HEK293 (cell line): ENCODE data around the gene SIRT7.

Experiments used
- BCL11B ChIP-seq: fragments of 450-650 bp; formaldehyde crosslinking; IDR thresholded peaks from 2 replicates; pipeline ENCODE4 v1.5.1; 2016; ENCODE audit warnings: low read depth, missing biosample characterization, missing genetic modification characterization
- EGR2 ChIP-seq: fragments of 450-650 bp; formaldehyde crosslinking; IDR thresholded peaks from 2 replicates; pipeline ENCODE4 v1.5.1; 2016; ENCODE audit warnings: low read depth, missing biosample characterization, missing genetic modification characterization
- GLI4 ChIP-seq: fragments of 450-650 bp; formaldehyde crosslinking; IDR thresholded peaks from 2 replicates; pipeline ENCODE4 v1.5.1; 2016; ENCODE audit warnings: missing biosample characterization, missing genetic modification characterization
- MEIS1 ChIP-seq: sonication (generic); formaldehyde crosslinking; IDR thresholded peaks from 2 replicates; pipeline ENCODE4 v1.8.1; 2022; ENCODE audit warnings: missing genetic modification reagents, mild to moderate bottlenecking, borderline replicate concordance
- REPIN1 ChIP-seq: fragments of 450-650 bp; formaldehyde crosslinking; IDR thresholded peaks from 2 replicates; pipeline ENCODE4 v1.5.1; 2017; ENCODE audit warnings: missing biosample characterization, missing genetic modification characterization, low read depth
- SCRT2 ChIP-seq: fragments of 450-650 bp; formaldehyde crosslinking; IDR thresholded peaks from 2 replicates; pipeline ENCODE4 v1.5.1; 2016; ENCODE audit warnings: missing biosample characterization, missing genetic modification characterization
- SP2 ChIP-seq: fragments of 450-650 bp; formaldehyde crosslinking; IDR thresholded peaks from 2 replicates; pipeline ENCODE4 v1.5.1; 2016; ENCODE audit warnings: missing biosample characterization, missing genetic modification characterization
- TCF7L2 ChIP-seq: IDR thresholded peaks from 2 replicates; pipeline ENCODE4 v1.6.1; 2011; ENCODE audit warnings: low read depth, mild to moderate bottlenecking, inconsistent platforms, low read length, moderate library complexity, borderline replicate concordance
- ZBTB17 ChIP-seq: fragments of 450-650 bp; formaldehyde crosslinking; IDR thresholded peaks from 2 replicates; pipeline ENCODE4 v1.5.1; 2016; ENCODE audit warnings: missing biosample characterization, missing genetic modification characterization
- ZFP69B ChIP-seq: fragments of 450-650 bp; formaldehyde crosslinking; IDR thresholded peaks from 2 replicates; pipeline ENCODE4 v1.5.1; 2016; ENCODE audit warnings: missing biosample characterization, missing genetic modification characterization
- ZIC2 ChIP-seq: fragments of 450-650 bp; formaldehyde crosslinking; IDR thresholded peaks from 2 replicates; pipeline ENCODE4 v1.5.1; 2016; ENCODE audit warnings: missing biosample characterization, missing genetic modification characterization
- ZNF121 ChIP-seq: fragments of 450-650 bp; formaldehyde crosslinking; IDR thresholded peaks from 2 replicates; pipeline ENCODE4 v1.5.1; 2016; ENCODE audit warnings: missing biosample characterization, missing genetic modification characterization
- ZNF174 ChIP-seq: fragments of 450-650 bp; formaldehyde crosslinking; IDR thresholded peaks from 2 replicates; pipeline ENCODE4 v1.5.0; 2017; ENCODE audit warnings: missing biosample characterization, mild to moderate bottlenecking, missing genetic modification characterization
- ZNF175 ChIP-seq: fragments of 450-650 bp; formaldehyde crosslinking; IDR thresholded peaks from 2 replicates; pipeline ENCODE4 v1.5.1; 2016; ENCODE audit warnings: missing biosample characterization, missing genetic modification characterization
- ZNF19 ChIP-seq: fragments of 450-650 bp; formaldehyde crosslinking; IDR thresholded peaks from 2 replicates; pipeline ENCODE4; 2016; ENCODE audit warnings: missing biosample characterization, missing genetic modification characterization, low read depth
- ZNF202 ChIP-seq: fragments of 450-650 bp; formaldehyde crosslinking; IDR thresholded peaks from 2 replicates; pipeline ENCODE4 v1.5.1; 2016; ENCODE audit warnings: missing biosample characterization, missing genetic modification characterization, borderline replicate concordance
- ZNF366 ChIP-seq: fragments of 450-650 bp; formaldehyde crosslinking; conservative IDR thresholded peaks from 2 replicates; pipeline ENCODE4 v1.5.1; 2016; ENCODE audit warnings: missing biosample characterization, missing genetic modification characterization
- ZNF510 ChIP-seq: fragments of 450-650 bp; formaldehyde crosslinking; IDR thresholded peaks from 2 replicates; pipeline ENCODE4 v1.5.1; 2018; ENCODE audit warnings: mild to moderate bottlenecking, missing genetic modification characterization, missing biosample characterization; ENCODE audit not compliant: insufficient replicate concordance
- ZNF571 ChIP-seq: fragments of 450-650 bp; formaldehyde crosslinking; IDR thresholded peaks from 2 replicates; pipeline ENCODE4 v1.5.0; 2017; ENCODE audit warnings: missing biosample characterization, missing genetic modification characterization
- ZNF623 ChIP-seq: fragments of 450-650 bp; formaldehyde crosslinking; IDR thresholded peaks from 2 replicates; pipeline ENCODE4 v1.5.1; 2016; ENCODE audit warnings: missing biosample characterization, missing genetic modification characterization
- ZNF707 ChIP-seq: fragments of 450-650 bp; formaldehyde crosslinking; IDR thresholded peaks from 2 replicates; pipeline ENCODE4 v1.5.1; 2016; ENCODE audit warnings: missing biosample characterization, missing genetic modification characterization
- ZXDB ChIP-seq: fragments of 450-650 bp; formaldehyde crosslinking; IDR thresholded peaks from 2 replicates; pipeline ENCODE4 v1.5.1; 2016; ENCODE audit warnings: missing biosample characterization, missing genetic modification characterization
- TF ChIP-seq, protein P1 (sequence below): fragments of 450-650 bp; IDR thresholded peaks from 2 replicates; pipeline ENCODE4 v1.5.1; 2018; ENCODE audit warnings: missing biosample characterization, missing genetic modification characterization
- TF ChIP-seq, protein P2 (sequence below): fragments of 450-650 bp; formaldehyde crosslinking; IDR thresholded peaks from 2 replicates; pipeline ENCODE4 v1.5.1; 2016; ENCODE audit warnings: missing biosample characterization, missing genetic modification characterization
- TF ChIP-seq, protein P3 (sequence below): fragments of 450-650 bp; formaldehyde crosslinking; IDR thresholded peaks from 2 replicates; pipeline ENCODE4 v1.5.1; 2016; ENCODE audit warnings: missing biosample characterization, missing genetic modification characterization
- TF ChIP-seq, protein P4 (sequence below): fragments of 450-650 bp; formaldehyde crosslinking; IDR thresholded peaks from 2 replicates; pipeline ENCODE4 v1.5.1; 2016; ENCODE audit warnings: missing biosample characterization, missing genetic modification characterization
- TF ChIP-seq, protein P5 (sequence below): fragments of 450-650 bp; formaldehyde crosslinking; IDR thresholded peaks from 2 replicates; pipeline ENCODE4 v1.5.1; 2016; ENCODE audit warnings: missing biosample characterization, missing genetic modification characterization
- TF ChIP-seq, protein P6 (sequence below): fragments of 450-650 bp; formaldehyde crosslinking; IDR thresholded peaks from 2 replicates; pipeline ENCODE4 v1.5.1; 2016; ENCODE audit warnings: missing biosample characterization, missing genetic modification characterization
- TF ChIP-seq, protein P7 (sequence below): sonication (generic); formaldehyde crosslinking; IDR thresholded peaks from 2 replicates; pipeline ENCODE4 v1.8.1; 2022; ENCODE audit warnings: mild to moderate bottlenecking, moderate library complexity, missing genetic modification reagents

The SIRT7 gene

DNA sequence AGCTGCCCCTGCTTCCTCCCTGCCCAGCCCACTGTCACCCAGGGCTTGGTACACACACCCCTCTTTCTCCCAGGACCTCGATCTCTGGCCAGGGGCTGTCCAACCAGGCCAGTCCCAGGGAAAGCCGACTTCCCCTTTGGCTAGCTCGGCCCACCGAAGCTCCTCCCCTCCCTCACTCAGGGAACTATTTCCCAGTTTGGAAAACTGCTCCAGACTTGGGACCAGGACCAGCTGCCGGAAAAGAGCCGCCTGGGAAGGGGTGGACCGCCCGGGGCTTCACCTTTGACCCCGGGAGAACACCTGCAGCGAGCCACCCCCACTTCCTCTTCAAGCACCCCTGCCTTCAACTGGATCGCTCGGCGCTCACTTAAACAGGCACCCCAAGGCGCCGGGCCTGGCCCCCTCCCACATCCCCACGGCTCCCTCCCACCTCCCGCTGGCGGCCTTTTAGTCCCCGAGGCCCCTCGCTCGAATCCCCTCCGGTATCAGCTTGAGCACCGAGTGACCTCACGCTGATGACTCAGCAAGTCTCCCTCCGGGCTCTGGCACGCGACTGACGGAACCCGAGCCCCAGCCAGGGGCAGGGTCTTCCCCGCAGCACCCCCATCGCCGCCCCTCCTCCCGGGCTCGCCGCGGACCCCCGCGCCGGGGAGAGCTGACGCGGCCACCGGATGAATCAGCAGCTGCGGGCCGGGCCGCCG is 8.6 kb upstream of the SIRT7 start (continued):
- TF ChIP-seq, protein P1, sequence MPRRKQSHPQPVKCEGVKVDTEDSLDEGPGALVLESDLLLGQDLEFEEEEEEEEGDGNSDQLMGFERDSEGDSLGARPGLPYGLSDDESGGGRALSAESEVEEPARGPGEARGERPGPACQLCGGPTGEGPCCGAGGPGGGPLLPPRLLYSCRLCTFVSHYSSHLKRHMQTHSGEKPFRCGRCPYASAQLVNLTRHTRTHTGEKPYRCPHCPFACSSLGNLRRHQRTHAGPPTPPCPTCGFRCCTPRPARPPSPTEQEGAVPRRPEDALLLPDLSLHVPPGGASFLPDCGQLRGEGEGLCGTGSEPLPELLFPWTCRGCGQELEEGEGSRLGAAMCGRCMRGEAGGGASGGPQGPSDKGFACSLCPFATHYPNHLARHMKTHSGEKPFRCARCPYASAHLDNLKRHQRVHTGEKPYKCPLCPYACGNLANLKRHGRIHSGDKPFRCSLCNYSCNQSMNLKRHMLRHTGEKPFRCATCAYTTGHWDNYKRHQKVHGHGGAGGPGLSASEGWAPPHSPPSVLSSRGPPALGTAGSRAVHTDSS (tag by site-specific recombination), result no peak
- no peak for TF ChIP-seq ZNF366 (tag by site-specific recombination)
- TF ChIP-seq MEIS1 (CRISPR knock-in tag), result no peak
- TF ChIP-seq EGR2 (tag by site-specific recombination), result peak; percentile 70; the same call in 1 of the 2 replicates
- no peak for TF ChIP-seq ZNF175 (tag by site-specific recombination)
- TF ChIP-seq ZXDB (tag by site-specific recombination), result no peak
- no peak for TF ChIP-seq ZNF510
- TF ChIP-seq ZNF202, result no peak
- TF ChIP-seq ZBTB17 (tag by site-specific recombination), result peak; percentile 91
- no peak for TF ChIP-seq GLI4
- TF ChIP-seq ZNF707 (tag by site-specific recombination), result no peak
- TF ChIP-seq, protein P2, sequence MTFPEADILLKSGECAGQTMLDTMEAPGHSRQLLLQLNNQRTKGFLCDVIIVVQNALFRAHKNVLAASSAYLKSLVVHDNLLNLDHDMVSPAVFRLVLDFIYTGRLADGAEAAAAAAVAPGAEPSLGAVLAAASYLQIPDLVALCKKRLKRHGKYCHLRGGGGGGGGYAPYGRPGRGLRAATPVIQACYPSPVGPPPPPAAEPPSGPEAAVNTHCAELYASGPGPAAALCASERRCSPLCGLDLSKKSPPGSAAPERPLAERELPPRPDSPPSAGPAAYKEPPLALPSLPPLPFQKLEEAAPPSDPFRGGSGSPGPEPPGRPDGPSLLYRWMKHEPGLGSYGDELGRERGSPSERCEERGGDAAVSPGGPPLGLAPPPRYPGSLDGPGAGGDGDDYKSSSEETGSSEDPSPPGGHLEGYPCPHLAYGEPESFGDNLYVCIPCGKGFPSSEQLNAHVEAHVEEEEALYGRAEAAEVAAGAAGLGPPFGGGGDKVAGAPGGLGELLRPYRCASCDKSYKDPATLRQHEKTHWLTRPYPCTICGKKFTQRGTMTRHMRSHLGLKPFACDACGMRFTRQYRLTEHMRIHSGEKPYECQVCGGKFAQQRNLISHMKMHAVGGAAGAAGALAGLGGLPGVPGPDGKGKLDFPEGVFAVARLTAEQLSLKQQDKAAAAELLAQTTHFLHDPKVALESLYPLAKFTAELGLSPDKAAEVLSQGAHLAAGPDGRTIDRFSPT (tag by site-specific recombination), result no peak
- no peak for TF ChIP-seq REPIN1 (tag by site-specific recombination)
- no peak for TF ChIP-seq TCF7L2
- TF ChIP-seq ZIC2 (tag by site-specific recombination), result peak; percentile 99
- TF ChIP-seq, protein P3, sequence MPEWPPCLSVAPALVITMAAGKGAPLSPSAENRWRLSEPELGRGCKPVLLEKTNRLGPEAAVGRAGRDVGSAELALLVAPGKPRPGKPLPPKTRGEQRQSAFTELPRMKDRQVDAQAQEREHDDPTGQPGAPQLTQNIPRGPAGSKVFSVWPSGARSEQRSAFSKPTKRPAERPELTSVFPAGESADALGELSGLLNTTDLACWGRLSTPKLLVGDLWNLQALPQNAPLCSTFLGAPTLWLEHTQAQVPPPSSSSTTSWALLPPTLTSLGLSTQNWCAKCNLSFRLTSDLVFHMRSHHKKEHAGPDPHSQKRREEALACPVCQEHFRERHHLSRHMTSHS (tag by site-specific recombination), result peak; percentile 59; the same call in 1 of the 2 replicates
- no peak for TF ChIP-seq ZNF571
- no peak for TF ChIP-seq ZNF174 (tag by site-specific recombination)
- peak; percentile 79 for TF ChIP-seq SP2
- TF ChIP-seq, protein P4, sequence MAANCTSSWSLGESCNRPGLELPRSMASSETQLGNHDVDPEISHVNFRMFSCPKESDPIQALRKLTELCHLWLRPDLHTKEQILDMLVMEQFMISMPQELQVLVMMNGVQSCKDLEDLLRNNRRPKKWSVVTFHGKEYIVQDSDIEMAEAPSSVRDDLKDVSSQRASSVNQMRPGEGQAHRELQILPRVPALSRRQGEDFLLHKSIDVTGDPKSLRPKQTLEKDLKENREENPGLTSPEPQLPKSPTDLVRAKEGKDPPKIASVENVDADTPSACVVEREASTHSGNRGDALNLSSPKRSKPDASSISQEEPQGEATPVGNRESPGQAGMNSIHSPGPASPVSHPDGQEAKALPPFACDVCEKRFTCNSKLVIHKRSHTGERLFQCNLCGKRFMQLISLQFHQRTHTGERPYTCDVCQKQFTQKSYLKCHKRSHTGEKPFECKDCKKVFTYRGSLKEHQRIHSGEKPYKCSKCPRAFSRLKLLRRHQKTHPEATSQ (tag by site-specific recombination), result no peak
- TF ChIP-seq, protein P5, sequence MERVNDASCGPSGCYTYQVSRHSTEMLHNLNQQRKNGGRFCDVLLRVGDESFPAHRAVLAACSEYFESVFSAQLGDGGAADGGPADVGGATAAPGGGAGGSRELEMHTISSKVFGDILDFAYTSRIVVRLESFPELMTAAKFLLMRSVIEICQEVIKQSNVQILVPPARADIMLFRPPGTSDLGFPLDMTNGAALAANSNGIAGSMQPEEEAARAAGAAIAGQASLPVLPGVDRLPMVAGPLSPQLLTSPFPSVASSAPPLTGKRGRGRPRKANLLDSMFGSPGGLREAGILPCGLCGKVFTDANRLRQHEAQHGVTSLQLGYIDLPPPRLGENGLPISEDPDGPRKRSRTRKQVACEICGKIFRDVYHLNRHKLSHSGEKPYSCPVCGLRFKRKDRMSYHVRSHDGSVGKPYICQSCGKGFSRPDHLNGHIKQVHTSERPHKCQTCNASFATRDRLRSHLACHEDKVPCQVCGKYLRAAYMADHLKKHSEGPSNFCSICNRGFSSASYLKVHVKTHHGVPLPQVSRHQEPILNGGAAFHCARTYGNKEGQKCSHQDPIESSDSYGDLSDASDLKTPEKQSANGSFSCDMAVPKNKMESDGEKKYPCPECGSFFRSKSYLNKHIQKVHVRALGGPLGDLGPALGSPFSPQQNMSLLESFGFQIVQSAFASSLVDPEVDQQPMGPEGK (tag by site-specific recombination), result peak; percentile 99
- no peak for TF ChIP-seq ZNF19
- TF ChIP-seq ZNF121 (tag by site-specific recombination), result no peak
- TF ChIP-seq, protein P6, sequence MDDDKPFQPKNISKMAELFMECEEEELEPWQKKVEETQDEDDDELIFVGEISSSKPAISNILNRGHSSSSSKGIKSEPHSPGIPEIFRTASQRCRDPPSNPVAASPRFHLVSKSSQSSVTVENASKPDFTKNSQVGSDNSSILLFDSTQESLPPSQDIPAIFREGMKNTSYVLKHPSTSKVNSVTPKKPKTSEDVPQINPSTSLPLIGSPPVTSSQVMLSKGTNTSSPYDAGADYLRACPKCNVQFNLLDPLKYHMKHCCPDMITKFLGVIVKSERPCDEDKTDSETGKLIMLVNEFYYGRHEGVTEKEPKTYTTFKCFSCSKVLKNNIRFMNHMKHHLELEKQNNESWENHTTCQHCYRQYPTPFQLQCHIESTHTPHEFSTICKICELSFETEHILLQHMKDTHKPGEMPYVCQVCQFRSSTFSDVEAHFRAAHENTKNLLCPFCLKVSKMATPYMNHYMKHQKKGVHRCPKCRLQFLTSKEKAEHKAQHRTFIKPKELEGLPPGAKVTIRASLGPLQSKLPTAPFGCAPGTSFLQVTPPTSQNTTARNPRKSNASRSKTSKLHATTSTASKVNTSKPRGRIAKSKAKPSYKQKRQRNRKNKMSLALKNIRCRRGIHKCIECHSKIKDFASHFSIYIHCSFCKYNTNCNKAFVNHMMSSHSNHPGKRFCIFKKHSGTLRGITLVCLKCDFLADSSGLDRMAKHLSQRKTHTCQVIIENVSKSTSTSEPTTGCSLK (tag by site-specific recombination), result no peak
- TF ChIP-seq, protein P7, sequence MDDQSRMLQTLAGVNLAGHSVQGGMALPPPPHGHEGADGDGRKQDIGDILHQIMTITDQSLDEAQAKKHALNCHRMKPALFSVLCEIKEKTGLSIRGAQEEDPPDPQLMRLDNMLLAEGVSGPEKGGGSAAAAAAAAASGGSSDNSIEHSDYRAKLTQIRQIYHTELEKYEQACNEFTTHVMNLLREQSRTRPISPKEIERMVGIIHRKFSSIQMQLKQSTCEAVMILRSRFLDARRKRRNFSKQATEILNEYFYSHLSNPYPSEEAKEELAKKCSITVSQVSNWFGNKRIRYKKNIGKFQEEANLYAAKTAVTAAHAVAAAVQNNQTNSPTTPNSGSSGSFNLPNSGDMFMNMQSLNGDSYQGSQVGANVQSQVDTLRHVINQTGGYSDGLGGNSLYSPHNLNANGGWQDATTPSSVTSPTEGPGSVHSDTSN (CRISPR knock-in tag), result no peak
- no peak; the same call in 1 of the 2 replicates for TF ChIP-seq ZNF623 (tag by site-specific recombination)
- TF ChIP-seq ZFP69B (tag by site-specific recombination), result peak; percentile 79
- peak; percentile 80; the same call in 1 of the 2 replicates for TF ChIP-seq BCL11B (tag by site-specific recombination)
- TF ChIP-seq SCRT2 (tag by site-specific recombination), result no peak
